GM12878 (cell line): ENCODE data around the gene CD84. TPM values are rescaled to one million over a fixed set of nuclear protein-coding genes. Genes with fewer than 3 reads are reported as not detected.
"Not testable (repeated sequence)": the region's sequence is repeated elsewhere in the genome, so short reads cannot be mapped to it uniquely, and the experiment has no call there.

Experiments
- ATAC-seq: fragments of 200-7000 bp; cut with Tn5 transposase; 3 replicates; pipeline ENCODE4 v1.9.1; 2020; ENCODE audit warnings: mild to moderate bottlenecking, moderate library complexity
- BruUV-seq: library from RNA; stranded (reverse); fragments of 400-500 nt; replicated peaks from 2 replicates; lab custom pipeline; 2021; lab: Mats Ljungman, UMichigan
- CTCF ChIA-PET: fragments of 300-600 bp; sonication (Branson Sonifier 250); formaldehyde crosslinking; extraction: SDS; loops from one replicate; lab custom pipeline; 2021; ENCODE audit warnings: inconsistent platforms; lab: Yijun Ruan, JAX
- POLR2A ChIA-PET: fragments of 350-600 bp; formaldehyde crosslinking; extraction: SDS; loops from one replicate; lab custom pipeline; 2021; ENCODE audit warnings: inconsistent platforms; lab: Charles Lee
- RAD21 ChIA-PET: fragments of 300-600 bp; sonication (Branson Sonifier 250); formaldehyde crosslinking; loops from one replicate; lab custom pipeline; 2023; ENCODE audit warnings: antibody characterized with exemption; ENCODE audit not compliant: unreplicated experiment; lab: Charles Lee
- SMC1A ChIA-PET: fragments of 300-600 bp; sonication (Branson Sonifier 250); formaldehyde crosslinking; loops from one replicate; lab custom pipeline; 2023; ENCODE audit not compliant: unreplicated experiment, uncharacterized antibody; lab: Charles Lee
- DNase-seq: peaks from one replicate; pipeline ENCODE4 v3.0.0-alpha.2; 2011; ENCODE audit warnings: low read depth, low spot score
- FAIRE-seq: peaks from 3 replicates; lab custom pipeline; 2011; peaks lifted over from hg19 to GRCh38; lab: Jason Lieb, UNC
- H2AFZ ChIP-seq: 2 replicates; pipeline ENCODE4 v1.6.0; 2011; ENCODE audit warnings: low read depth, low read length, control low read depth; ENCODE audit not compliant: control insufficient read depth
- H3K27ac ChIP-seq: 2 replicates; pipeline ENCODE4 v1.5.1; 2011; ENCODE audit warnings: control low read depth; ENCODE audit not compliant: control insufficient read depth, insufficient read depth
- H3K27me3 ChIP-seq, 2 experiments: replicated peaks in 1 of 2; 2 replicates each; pipeline versions ENCODE4 v1.6.0 to v1.6.1; 2011; ENCODE audit warnings: low read length in 1 of 2; ENCODE audit not compliant: control insufficient read depth in 2 of 2, insufficient read depth in 2 of 2
- H3K36me3 ChIP-seq, 2 experiments: 2 replicates each; pipeline ENCODE4 v1.5.1; 2011; ENCODE audit warnings: low read length in 1 of 2; ENCODE audit not compliant: control insufficient read depth in 2 of 2, insufficient read depth in 2 of 2
- H3K4me1 ChIP-seq: 2 replicates; pipeline ENCODE4 v1.6.1; 2011; ENCODE audit warnings: mild to moderate bottlenecking, low read length, moderate library complexity, mixed read lengths; ENCODE audit not compliant: control insufficient read depth, insufficient read depth
- H3K4me2 ChIP-seq: 2 replicates; pipeline ENCODE4 v1.6.0; 2011; ENCODE audit warnings: control low read depth; ENCODE audit not compliant: control insufficient read depth, insufficient read depth
- H3K4me3 ChIP-seq: fragments of 200-600 bp; sonication (generic); 2 replicates; pipeline ENCODE4 v1.5.1; 2016
- H3K79me2 ChIP-seq: 2 replicates; pipeline ENCODE4 v1.6.0; 2011; ENCODE audit warnings: low read length; ENCODE audit not compliant: control insufficient read depth, insufficient read depth
- H3K9ac ChIP-seq: 2 replicates; pipeline ENCODE4 v1.8.0; 2011; ENCODE audit warnings: low read length, control low read depth, mixed read lengths; ENCODE audit not compliant: control insufficient read depth, insufficient read depth
- H3K9me3 ChIP-seq: replicated peaks from 3 replicates; pipeline ENCODE4 v1.5.1; 2011; ENCODE audit warnings: mild to moderate bottlenecking, low read length; ENCODE audit not compliant: control insufficient read depth, insufficient read depth
- H4K20me1 ChIP-seq: 2 replicates; pipeline ENCODE4 v1.6.0; 2011; ENCODE audit not compliant: control insufficient read depth, insufficient read depth
- WGBS: methylation state at CpG from one replicate; pipeline ENCODE4 v1.1.6; 2016; ENCODE audit warnings: low lambda C conversion rate; ENCODE audit not compliant: insufficient replicate concordance, insufficient coverage; ENCODE audit errors: missing lambda C conversion rate; 5-methylcytosine and 5-hydroxymethylcytosine counted together
- in situ Hi-C: fragments of 300-500 bp; cut with MboI; formaldehyde crosslinking; loops from 9 replicates; pipeline ENCODE4 v1.14.3; 2018; ENCODE audit warnings: mixed read lengths
- intact Hi-C: fragments of 100-400 bp; cut with micrococcal nuclease; formaldehyde crosslinking; loops from one replicate; pipeline ENCODE4 v1.14.2; 2022; ENCODE audit not compliant: unreplicated experiment
- polyA plus RNA-seq, 11 experiments: library from polyadenylated mRNA; depleted of rRNA in 4 of 11; unstranded in 6 of 11; stranded (reverse) in 5 of 11; fragments of >200 nt; fragmentation: Nextera tagmentation in 4 of 11; fragmentation: Illumina TruSeq in 1 of 11; extraction: Ambion mirVana in 4 of 11; extraction: Trizol in 1 of 11; gene quantifications; 1 replicate in 1 of 11; 2 replicates in 10 of 11; pipeline versions ENCODE4 v1.2.1 to v1.2.3, GENCODE V29; 2011 to 2016; ENCODE audit warnings: inconsistent platforms in 2 of 11, missing spikeins in 2 of 11, low read depth in 1 of 11
- total RNA-seq, 4 experiments: library from RNA; depleted of rRNA in 3 of 4; stranded (reverse); fragments of >200 nt in 3 of 4; fragmentation: Illumina TruSeq in 1 of 4; extraction: Trizol in 1 of 4; gene quantifications; 2 replicates each; pipeline versions ENCODE4 v1.2.1 to v1.2.3, GENCODE V29; 2013 to 2021
- TF ChIP-seq, protein P1 (sequence below): fragments of 450-650 bp; IDR thresholded peaks from 2 replicates; pipeline ENCODE4 v1.6.1; 2017; ENCODE audit warnings: mild to moderate bottlenecking

CD84 gene
- total and polyA plus RNA-seq, 10 of the 15 experiments (the other 5 are each of a cell fraction or from before 2014, with no cell fraction given), result 3.4 to 20.3 (median 11.7) TPM

DNA sequence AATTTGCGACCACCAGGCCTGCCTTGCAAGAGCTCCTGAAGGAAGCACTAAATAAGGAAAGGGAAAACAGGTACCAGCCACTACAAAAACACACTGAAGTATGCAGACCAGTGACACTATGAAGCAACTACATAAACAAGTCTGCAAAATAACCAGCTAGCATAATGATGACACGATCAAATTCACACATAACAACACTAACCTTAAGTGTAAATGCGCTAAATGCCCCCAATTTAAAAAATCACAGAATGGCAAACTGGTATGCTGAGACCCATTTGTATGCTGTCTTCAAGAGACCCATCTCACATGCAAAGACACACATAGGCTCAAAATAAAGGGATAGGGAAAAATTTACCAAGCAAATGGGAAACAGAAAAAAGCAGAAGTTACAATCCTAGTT lies 19.9 kb downstream of the CD84 start:
- H3K9ac ChIP-seq, H3K4me3 ChIP-seq, H2AFZ ChIP-seq, H3K36me3 ChIP-seq, H3K9me3 ChIP-seq, H4K20me1 ChIP-seq, DNase-seq, H3K79me2 ChIP-seq, ATAC-seq, intact Hi-C loops, H3K4me1 ChIP-seq, in situ Hi-C loops, FAIRE-seq, BruUV-seq, H3K27me3 ChIP-seq: not testable (repeated sequence)
- TF ChIP-seq, protein P1, sequence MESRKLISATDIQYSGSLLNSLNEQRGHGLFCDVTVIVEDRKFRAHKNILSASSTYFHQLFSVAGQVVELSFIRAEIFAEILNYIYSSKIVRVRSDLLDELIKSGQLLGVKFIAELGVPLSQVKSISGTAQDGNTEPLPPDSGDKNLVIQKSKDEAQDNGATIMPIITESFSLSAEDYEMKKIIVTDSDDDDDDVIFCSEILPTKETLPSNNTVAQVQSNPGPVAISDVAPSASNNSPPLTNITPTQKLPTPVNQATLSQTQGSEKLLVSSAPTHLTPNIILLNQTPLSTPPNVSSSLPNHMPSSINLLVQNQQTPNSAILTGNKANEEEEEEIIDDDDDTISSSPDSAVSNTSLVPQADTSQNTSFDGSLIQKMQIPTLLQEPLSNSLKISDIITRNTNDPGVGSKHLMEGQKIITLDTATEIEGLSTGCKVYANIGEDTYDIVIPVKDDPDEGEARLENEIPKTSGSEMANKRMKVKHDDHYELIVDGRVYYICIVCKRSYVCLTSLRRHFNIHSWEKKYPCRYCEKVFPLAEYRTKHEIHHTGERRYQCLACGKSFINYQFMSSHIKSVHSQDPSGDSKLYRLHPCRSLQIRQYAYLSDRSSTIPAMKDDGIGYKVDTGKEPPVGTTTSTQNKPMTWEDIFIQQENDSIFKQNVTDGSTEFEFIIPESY, result peak; percentile 66; the same call in 1 of the 2 replicates
- RAD21 ChIA-PET, result interaction anchor here (1.4 to 17.2 kb wide), 3 partner anchors 9 to 17 kb away, joined by 3 to 292 read pairs (median 12); partner anchors contain the start of gene CD84
- SMC1A ChIA-PET, result interaction anchor here (1.1 to 30.0 kb wide), 6 partner anchors 8 to 47 kb away, joined by 3 to 735 read pairs (median 16); partner anchors contain the start of gene CD84
- WGBS, result 67% methylated on average over 3 of the region's 3 CpGs
- CTCF ChIA-PET, result interaction anchor here (0.9 to 3.2 kb wide), 7 partner anchors 9 to 48 kb away, joined by 3 to 12 read pairs (median 4); no protein-coding TSS in a partner anchor
- POLR2A ChIA-PET, result interaction anchor here (0.6 to 2.2 kb wide), 5 partner anchors 10 to 58 kb away, joined by 3 to 7 read pairs (median 4); no protein-coding TSS in a partner anchor
- peak overlapping the region; percentile 64; the same call in 1 of the 2 replicates for H3K27ac ChIP-seq
- H3K4me2 ChIP-seq, result peak overlapping the region; percentile 5; the same call in 1 of the 2 replicates
